ENCODE results near the gene PAX7. TPM values are rescaled to one million over a fixed set of nuclear protein-coding genes. Genes with fewer than 3 reads are reported as not detected.

The PAX7 gene
- total and polyA plus RNA-seq, 2 donors (not counting 1 experiment from before 2014, with no cell fraction given), result not detected

DNA sequence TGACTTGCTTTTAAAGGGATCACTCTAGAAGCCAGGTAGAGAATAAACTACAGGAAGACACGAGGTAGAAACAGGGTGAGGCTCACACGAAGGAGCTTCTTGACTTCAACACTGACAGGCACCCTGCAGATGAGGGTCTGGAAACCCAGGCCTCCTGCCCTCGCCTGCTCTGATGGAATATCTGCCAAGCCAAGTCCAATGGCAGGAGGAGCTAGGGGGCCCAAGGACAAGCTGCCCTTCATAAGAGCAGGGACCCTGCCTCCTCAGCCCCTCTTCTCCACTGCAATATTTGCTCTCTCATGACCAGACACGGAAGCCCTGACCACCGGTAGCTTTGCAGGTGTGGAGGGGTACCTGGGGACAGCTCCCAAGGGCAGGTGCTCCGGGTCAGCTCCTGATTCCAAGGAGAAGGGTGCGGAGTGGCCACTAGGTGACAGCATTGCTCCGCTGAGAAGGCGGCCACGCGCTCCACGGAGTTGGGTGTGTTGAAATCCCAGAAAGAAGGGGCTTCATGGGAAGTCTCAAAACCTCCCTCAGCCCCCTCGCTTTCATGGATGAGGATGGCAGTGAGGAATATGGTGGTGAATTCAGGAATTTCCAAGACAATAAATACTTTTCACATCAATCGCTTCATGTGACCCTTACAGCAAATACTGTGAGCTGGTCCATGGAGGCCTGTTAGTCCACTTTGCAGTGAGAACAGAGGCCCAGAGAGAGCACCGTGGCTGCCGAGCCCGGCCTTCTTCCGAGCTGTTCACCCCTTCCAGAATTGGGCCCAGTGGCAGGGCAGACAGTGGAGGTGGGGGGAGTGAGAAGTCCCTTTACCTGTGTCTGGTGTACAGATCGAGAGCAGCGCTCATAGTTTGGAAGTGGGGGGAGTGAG lies 33.2 kb upstream of the PAX7 start:
- TF ChIP-seq, protein P1, sequence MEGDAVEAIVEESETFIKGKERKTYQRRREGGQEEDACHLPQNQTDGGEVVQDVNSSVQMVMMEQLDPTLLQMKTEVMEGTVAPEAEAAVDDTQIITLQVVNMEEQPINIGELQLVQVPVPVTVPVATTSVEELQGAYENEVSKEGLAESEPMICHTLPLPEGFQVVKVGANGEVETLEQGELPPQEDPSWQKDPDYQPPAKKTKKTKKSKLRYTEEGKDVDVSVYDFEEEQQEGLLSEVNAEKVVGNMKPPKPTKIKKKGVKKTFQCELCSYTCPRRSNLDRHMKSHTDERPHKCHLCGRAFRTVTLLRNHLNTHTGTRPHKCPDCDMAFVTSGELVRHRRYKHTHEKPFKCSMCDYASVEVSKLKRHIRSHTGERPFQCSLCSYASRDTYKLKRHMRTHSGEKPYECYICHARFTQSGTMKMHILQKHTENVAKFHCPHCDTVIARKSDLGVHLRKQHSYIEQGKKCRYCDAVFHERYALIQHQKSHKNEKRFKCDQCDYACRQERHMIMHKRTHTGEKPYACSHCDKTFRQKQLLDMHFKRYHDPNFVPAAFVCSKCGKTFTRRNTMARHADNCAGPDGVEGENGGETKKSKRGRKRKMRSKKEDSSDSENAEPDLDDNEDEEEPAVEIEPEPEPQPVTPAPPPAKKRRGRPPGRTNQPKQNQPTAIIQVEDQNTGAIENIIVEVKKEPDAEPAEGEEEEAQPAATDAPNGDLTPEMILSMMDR (IDR thresholded peaks at IDR 0.05), result peak; percentile 62
- TF ChIP-seq EZH2 (IDR thresholded peaks at IDR 0.05; ENCODE audit: borderline replicate concordance, insufficient read depth, low read depth, low read length, poor library complexity, severe bottlenecking), result no peak
- intact Hi-C loops (cut with micrococcal nuclease), result loop anchor here (5.0 kb wide), 1 partner anchor 225 kb away; no protein-coding TSS in a partner anchor
- Histone ChIP-seq H3K4me3 (ENCODE audit: control extremely low read depth in 1 of 5, extremely low read depth in 1 of 5, insufficient read depth in 1 of 5, low read depth in 2 of 5, low read length in 4 of 5) (no peak overlapping the region), H3K79me2 (ENCODE audit: control insufficient read depth, insufficient read depth, low read length) (no peaks in the 10 kb centered on the region), H3K9ac (ENCODE audit: low read length) (no peak overlapping the region), H2AFZ (ENCODE audit: insufficient read depth, low read depth, low read length, poor library complexity, severe bottlenecking) (no peak overlapping the region), H3K9me3 (ENCODE audit: control extremely low read depth in 1 of 3, control insufficient read depth in 2 of 3, insufficient read depth in 1 of 3, low read length in 2 of 3) (peaks cover 0 to 2% (median 0%) of the 10 kb centered on the region in 3 donors), H3K4me2 (replicated peaks; ENCODE audit: low read depth, low read length, poor library complexity, severe bottlenecking) (no peak overlapping the region), H3K27me3 (replicated peaks in 1 of 4; ENCODE audit: control extremely low read depth in 1 of 4, control insufficient read depth in 3 of 4, insufficient read depth in 4 of 4, low read length in 3 of 4) (peaks cover 0 to 15% (median 2%) of the 10 kb centered on the region in 4 experiments), H3K27ac (ENCODE audit: low read length in 2 of 2) (no peak overlapping the region), H3K36me3 (replicated peaks in 1 of 2; ENCODE audit: control extremely low read depth in 1 of 2, control insufficient read depth in 1 of 2, extremely low read depth in 1 of 2, insufficient read depth in 2 of 2, low read length in 1 of 2) (no peaks in the 10 kb centered on the region), H4K20me1 (ENCODE audit: control insufficient read depth, insufficient read depth, low read length, poor library complexity, severe bottlenecking) (no peaks in the 10 kb centered on the region), H3K4me1 (ENCODE audit: control insufficient read depth in 2 of 2, insufficient read depth in 2 of 2, low read length in 2 of 2) (no peaks in the 10 kb centered on the region)
- DNase-seq, result peak; percentile 41
- ChIA-PET CTCF (interaction anchor here (0.6 to 1.8 kb wide), 7 partner anchors 9 to 1065 kb away, joined by 3 to 6 read pairs (median 3); no protein-coding TSS in a partner anchor), POLR2A (no interaction called here)
- Mint-ChIP-seq H3K4me3 (no peak overlapping the region), H3K4me1 (no peaks in the 10 kb centered on the region), H3K27me3 (peaks cover 40% of the 10 kb centered on the region), H3K9me3 (ENCODE audit: insufficient read depth) (no peaks in the 10 kb centered on the region), H3K27ac (no peak overlapping the region)
- WGBS (ENCODE audit: insufficient coverage), result 29% methylated on average over 14 of the region's 20 CpGs
- no peak for ATAC-seq (ENCODE audit: low read depth)

DNA sequence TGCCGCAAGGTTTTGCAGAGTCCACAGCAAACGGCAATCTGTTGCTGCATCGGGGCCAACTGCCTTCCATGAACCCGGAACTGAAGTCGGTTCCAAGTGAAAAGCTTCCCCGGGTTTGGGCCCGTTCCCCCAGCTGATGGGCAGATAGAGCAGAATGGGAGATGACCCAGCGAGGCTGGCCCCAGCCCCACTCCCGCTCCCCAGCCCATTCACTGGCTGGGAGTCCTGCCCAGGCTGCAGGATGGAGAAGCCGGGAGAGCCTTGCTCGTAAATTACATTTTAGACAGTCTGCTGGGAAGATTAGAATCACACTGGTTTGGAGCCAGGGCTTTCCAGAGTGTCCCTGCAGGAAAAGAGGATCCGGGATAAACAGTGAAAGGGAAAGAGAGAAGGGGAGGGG lies 31.6 kb upstream of the PAX7 start:
- Mint-ChIP-seq H3K9me3 (ENCODE audit: insufficient read depth) (no peaks in the 10 kb centered on the region), H3K4me3 (no peak overlapping the region), H3K27me3 (peaks cover 35% of the 10 kb centered on the region), H3K4me1 (no peaks in the 10 kb centered on the region), H3K27ac (no peak overlapping the region)
- no peak overlapping the region for H3K4me3 ChIP-seq (ENCODE audit: control extremely low read depth in 1 of 5, extremely low read depth in 1 of 5, insufficient read depth in 1 of 5, low read depth in 2 of 5, low read length in 4 of 5)
- no peak for ATAC-seq (ENCODE audit: low read depth)
- CTCF ChIA-PET, result no interaction called here
- no peak overlapping the region for H3K27ac ChIP-seq (ENCODE audit: low read length in 2 of 2)
- intact Hi-C loops (cut with micrococcal nuclease), result loop anchor here (5.0 kb wide), 1 partner anchor 223 kb away; no protein-coding TSS in a partner anchor
- no peaks in the 10 kb centered on the region for H3K36me3 ChIP-seq (replicated peaks in 1 of 2; ENCODE audit: control extremely low read depth in 1 of 2, control insufficient read depth in 1 of 2, extremely low read depth in 1 of 2, insufficient read depth in 2 of 2, low read length in 1 of 2)
- H4K20me1 ChIP-seq (ENCODE audit: control insufficient read depth, insufficient read depth, low read length, poor library complexity, severe bottlenecking), result no peaks in the 10 kb centered on the region
- no peaks in the 10 kb centered on the region for H3K4me1 ChIP-seq (ENCODE audit: control insufficient read depth in 2 of 2, insufficient read depth in 2 of 2, low read length in 2 of 2)
- H2AFZ ChIP-seq (ENCODE audit: insufficient read depth, low read depth, low read length, poor library complexity, severe bottlenecking), result no peak overlapping the region
- 31% methylated on average over 11 of the region's 12 CpGs for WGBS (ENCODE audit: insufficient coverage)
- H3K27me3 ChIP-seq (replicated peaks in 1 of 4; ENCODE audit: control extremely low read depth in 1 of 4, control insufficient read depth in 3 of 4, insufficient read depth in 4 of 4, low read length in 3 of 4), result peaks cover 0 to 15% (median 2%) of the 10 kb centered on the region in 4 experiments
- H3K4me2 ChIP-seq (replicated peaks; ENCODE audit: low read depth, low read length, poor library complexity, severe bottlenecking), result no peak overlapping the region
- H3K9ac ChIP-seq (ENCODE audit: low read length), result no peak overlapping the region
- POLR2A ChIA-PET, result no interaction called here
- peaks cover 0 to 7% (median 0%) of the 10 kb centered on the region in 3 donors for H3K9me3 ChIP-seq (ENCODE audit: control extremely low read depth in 1 of 3, control insufficient read depth in 2 of 3, insufficient read depth in 1 of 3, low read length in 2 of 3)
- no peak for DNase-seq
- no peaks in the 10 kb centered on the region for H3K79me2 ChIP-seq (ENCODE audit: control insufficient read depth, insufficient read depth, low read length)
- TF ChIP-seq, protein P1 (IDR thresholded peaks at IDR 0.05), result no peak
- no peak for TF ChIP-seq EZH2 (IDR thresholded peaks at IDR 0.05; ENCODE audit: borderline replicate concordance, insufficient read depth, low read depth, low read length, poor library complexity, severe bottlenecking)

All from B cell (primary cell).